ENCODE results near the gene SAMD1.

Gene SAMD1

DNA sequence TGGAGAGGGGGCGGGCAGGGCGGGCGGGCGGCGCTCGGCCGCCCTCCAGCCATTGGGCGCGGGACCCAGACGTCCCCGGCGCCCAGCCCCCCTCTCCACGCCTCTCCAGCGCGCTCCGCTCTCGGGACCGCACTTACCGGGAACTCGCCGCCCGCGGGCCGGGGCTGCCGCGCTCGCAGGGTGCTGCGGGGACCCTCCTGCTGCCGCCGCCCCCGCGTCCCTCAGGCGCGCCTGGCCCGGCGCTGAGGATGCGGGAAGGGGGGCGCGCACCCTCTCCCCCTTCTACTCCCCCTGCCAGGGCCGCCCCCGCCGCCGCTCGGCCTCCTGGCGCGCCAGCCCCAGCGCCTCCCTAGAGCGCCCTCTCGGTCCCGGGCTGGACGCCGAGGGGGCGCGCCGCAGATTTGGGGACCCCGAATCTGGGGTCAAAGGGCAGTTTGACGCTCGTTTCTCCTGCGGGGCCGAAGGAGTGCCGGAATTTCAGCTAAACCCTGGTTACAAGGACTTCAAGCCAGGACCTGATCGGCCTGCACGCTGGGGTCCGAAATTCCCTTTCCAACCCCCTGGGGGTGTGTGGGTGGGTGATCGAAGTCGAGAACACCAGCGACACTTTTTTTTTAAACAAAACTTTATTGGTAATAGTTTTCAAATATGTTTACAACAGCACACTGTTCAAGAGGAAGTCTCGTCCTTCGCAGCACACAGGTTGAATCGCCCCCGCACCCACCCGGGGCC is 696 bp upstream of the SAMD1 start:
- ATAC-seq (replicated peaks) (peak; percentile 79 to 81), DNase-seq (peak; percentile 85)
- Mint-ChIP-seq H3K9me3 (peaks cover 0 to 2% of the 10 kb centered on the region in 2 donors), H3K27ac (peak overlapping the region; percentile 98), H3K4me1 (peaks cover 12 to 22% of the 10 kb centered on the region in 2 donors), H3K27me3 (no peaks in the 10 kb centered on the region), H3K36me3 (peaks cover 25 to 35% of the 10 kb centered on the region in 2 donors), H3K4me3 (peak overlapping the region; percentile 96 to 98)

DNA sequence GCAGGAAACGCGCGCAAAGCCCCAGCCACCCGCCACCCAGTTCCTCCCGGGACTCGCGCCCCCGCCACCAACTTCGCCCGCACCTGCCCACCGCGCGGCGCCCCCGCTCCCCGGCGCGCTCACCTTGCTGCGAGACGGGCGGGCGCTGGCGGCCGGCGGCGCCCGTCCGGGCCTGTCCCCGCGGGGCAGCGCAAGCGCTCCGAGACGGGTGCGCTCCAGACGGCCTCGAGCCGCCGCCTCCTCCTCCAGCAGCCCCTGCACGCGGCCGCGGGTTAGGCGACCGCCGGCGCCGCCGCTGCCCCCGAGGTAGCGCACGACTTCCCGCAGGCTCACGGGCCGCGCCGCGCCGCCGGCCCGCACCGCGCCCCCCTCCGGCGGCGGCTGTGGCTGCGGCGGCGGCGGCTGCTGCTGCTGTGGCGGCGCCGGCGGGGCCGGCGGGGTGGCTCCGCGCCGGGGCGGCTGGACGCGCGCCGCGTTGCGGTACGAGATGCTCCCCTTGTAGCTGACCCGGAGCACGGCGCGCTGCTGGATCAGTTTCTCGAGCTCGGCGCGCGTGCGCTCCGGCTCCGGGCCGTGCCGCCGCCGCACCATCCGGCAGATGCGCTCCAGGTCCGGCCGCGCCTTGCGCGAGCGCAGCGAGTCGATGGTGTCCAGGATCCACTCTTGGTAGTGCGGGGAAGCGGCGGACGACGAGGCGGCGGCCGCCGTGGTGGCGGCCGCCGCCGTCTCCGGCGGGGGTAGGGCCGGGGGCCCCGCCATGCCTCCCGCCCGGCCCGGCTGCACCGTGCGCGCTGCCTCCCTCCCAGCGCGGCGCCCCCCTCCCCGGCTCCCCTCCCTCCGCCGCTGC is 666 bp downstream of the SAMD1 start:
- Mint-ChIP-seq H3K36me3 (peaks cover 25 to 37% of the 10 kb centered on the region in 2 donors), H3K4me3 (peak overlapping the region; percentile 84 to 98), H3K27me3 (no peaks in the 10 kb centered on the region), H3K27ac (no peak overlapping the region), H3K4me1 (peaks cover 12 to 22% of the 10 kb centered on the region in 2 donors), H3K9me3 (peaks cover 0 to 2% of the 10 kb centered on the region in 2 donors)
- DNase-seq (peak; percentile 50), ATAC-seq (replicated peaks) (peak; percentile 15 to 18)

DNA sequence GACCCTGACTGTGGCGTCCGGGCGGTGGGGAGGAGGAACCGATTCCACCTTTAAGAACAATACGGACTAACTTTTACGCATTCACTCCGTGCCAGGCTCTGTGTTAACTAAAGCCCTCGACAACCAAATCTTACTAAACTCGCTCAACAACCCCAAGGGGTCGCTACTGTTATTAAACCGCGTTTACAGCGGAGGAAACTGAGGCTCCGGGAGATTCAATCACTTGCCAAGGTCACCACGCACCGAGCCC is 1.2 kb downstream of the SAMD1 start:
- no peak for ATAC-seq (replicated peaks)
- DNase-seq, result no peak
- Mint-ChIP-seq H3K27me3 (no peaks in the 10 kb centered on the region), H3K4me1 (peaks cover 12 to 22% of the 10 kb centered on the region in 2 donors), H3K36me3 (peaks cover 21 to 33% of the 10 kb centered on the region in 2 donors), H3K27ac (no peak overlapping the region), H3K9me3 (peaks cover 0 to 2% of the 10 kb centered on the region in 2 donors), H3K4me3 (peak overlapping the region; percentile 32 to 59)

DNA sequence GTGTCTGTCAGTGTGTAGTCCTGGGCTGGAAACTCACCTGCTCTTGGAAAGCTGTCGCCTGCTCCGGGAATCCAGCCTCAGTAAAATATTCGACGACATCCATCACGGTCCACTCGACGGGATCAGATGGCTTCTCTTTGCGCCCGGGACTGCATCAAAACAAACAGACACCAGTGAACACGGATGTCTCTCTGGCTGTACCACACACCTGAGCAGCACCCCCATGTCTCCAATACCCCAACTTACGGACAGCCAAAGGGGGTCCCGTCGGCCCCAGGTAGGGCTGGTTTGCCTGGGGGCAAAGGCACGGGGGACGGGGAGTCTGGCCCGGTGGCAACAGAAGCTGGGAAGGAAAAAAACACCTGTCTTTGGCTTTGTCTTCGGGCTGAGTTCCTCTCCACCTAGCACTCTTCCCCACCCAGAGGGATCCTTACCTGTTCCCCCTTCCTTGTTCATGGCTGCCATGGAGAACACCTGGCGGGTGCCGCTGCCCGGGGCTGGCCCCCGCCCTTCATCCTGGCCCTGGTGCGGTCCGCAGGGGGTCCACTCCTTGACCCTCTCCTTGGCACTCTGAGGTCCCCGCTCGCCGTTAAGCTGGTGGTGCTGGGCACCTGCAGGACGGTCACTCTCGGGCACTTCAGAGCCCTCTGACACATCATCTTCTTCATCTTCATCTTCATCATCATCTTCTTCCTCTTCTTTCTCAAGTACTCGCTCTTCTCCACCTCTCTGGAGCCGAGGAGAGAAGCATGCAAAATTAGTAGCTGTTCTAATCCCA is 1.7 kb downstream of the SAMD1 start:
- Mint-ChIP-seq H3K9me3 (peaks cover 0 to 2% of the 10 kb centered on the region in 2 donors), H3K4me3 (peak overlapping the region; percentile 32 to 59), H3K36me3 (peaks cover 21 to 33% of the 10 kb centered on the region in 2 donors), H3K4me1 (peaks cover 12 to 22% of the 10 kb centered on the region in 2 donors), H3K27ac (no peak overlapping the region), H3K27me3 (no peaks in the 10 kb centered on the region)
- ATAC-seq (replicated peaks) (no peak), DNase-seq (no peak)

DNA sequence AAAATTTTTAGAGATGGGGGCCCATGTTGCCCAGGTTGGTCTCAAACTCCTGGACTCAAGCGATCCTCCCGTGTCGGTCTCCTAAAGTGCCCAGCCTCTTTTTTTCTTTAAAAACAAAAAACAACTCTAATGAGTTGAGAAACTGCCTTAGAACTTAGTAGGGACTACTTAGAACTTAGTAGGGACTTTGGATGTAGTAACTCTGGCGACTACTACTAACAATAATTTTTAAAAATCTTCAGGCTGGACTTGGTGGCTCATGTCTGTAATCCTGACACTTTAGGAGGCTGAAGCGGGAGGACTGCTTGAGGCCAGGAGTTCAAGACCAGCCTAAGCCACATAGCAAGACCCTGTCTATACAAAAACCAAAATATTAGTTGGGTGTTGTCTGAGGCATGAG is 4.5 kb downstream of the SAMD1 start:
- Mint-ChIP-seq H3K27ac (no peak overlapping the region), H3K4me3 (no peak overlapping the region), H3K9me3 (no peaks in the 10 kb centered on the region), H3K4me1 (peaks cover 6 to 17% of the 10 kb centered on the region in 2 donors), H3K27me3 (no peaks in the 10 kb centered on the region), H3K36me3 (peaks cover 10 to 17% of the 10 kb centered on the region in 2 donors)
- ATAC-seq (replicated peaks) (no peak), DNase-seq (no peak)

DNA sequence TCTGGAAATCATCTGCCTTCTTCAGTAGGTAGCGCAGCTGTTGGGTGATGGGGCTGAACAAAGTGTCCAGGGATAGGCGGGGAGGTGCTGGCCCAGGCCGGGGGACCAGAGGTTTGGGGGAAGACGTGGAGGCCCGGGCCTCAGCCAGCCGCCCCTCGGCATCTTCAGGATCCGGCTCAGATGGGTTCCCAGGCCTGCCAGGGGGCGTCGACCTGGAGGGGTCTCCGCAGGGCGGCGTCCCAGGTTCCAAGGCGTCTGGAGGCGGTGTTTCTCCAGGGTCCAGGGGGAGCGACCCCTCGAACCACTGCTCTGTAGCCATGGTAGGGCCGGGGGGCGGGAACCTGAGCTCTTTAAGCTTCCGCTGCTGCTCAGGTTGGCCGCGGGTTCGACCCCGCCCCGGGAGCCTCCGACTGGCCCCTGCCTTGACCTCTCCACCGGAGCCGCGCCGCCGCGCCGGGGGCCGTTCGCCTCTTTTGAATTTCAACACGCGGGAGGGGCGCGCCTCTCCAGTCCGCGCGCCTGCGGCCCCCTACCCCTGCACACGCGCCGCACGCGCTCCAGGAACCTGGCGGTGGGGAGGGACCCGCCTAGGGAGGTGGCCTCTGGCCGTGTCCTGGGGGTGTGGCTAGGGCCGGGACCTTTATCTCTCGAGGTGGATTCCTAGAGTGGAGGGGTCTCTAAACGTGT is 5.1 kb downstream of the SAMD1 start, which contains the start of gene C19orf67:
Gene C19orf67, minus strand, starts transcription at position 475 of the 687 bp plus-strand sequence. Its CDS starts 156 bp downstream, at position 319.
- Mint-ChIP-seq H3K4me3 (no peak within 1 kb of the TSS), H3K27ac (no peak within 1 kb of the TSS)

DNA sequence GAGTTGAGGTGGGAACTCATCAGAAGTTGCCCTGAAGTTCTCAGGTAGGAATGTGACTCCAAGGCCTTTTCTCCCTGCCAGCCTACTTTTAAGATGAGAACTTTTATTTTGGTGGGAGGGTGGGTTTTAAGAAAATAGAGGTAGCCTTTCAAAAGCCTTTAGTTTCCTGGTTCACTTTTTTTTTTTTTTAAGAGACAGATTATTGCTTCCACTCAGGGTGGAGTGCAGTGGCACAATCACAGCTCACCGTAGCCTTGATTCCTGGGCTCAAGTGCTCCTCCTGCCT is 7.9 kb downstream of the SAMD1 start:
- DNase-seq, result no peak
- no peaks in the 10 kb centered on the region for H3K9me3 Mint-ChIP-seq
- H3K27ac Mint-ChIP-seq, result no peak overlapping the region

More for the DNA sequence above, 5.1 kb downstream of the SAMD1 start, which contains the start of gene C19orf67:
- Mint-ChIP-seq H3K4me1 (peaks cover 6 to 17% of the 10 kb centered on the region in 2 donors), H3K36me3 (peaks cover 10 to 17% of the 10 kb centered on the region in 2 donors), H3K9me3 (no peaks in the 10 kb centered on the region), H3K27me3 (no peaks in the 10 kb centered on the region)
- DNase-seq (no peak), ATAC-seq (replicated peaks) (no peak)

DNA sequence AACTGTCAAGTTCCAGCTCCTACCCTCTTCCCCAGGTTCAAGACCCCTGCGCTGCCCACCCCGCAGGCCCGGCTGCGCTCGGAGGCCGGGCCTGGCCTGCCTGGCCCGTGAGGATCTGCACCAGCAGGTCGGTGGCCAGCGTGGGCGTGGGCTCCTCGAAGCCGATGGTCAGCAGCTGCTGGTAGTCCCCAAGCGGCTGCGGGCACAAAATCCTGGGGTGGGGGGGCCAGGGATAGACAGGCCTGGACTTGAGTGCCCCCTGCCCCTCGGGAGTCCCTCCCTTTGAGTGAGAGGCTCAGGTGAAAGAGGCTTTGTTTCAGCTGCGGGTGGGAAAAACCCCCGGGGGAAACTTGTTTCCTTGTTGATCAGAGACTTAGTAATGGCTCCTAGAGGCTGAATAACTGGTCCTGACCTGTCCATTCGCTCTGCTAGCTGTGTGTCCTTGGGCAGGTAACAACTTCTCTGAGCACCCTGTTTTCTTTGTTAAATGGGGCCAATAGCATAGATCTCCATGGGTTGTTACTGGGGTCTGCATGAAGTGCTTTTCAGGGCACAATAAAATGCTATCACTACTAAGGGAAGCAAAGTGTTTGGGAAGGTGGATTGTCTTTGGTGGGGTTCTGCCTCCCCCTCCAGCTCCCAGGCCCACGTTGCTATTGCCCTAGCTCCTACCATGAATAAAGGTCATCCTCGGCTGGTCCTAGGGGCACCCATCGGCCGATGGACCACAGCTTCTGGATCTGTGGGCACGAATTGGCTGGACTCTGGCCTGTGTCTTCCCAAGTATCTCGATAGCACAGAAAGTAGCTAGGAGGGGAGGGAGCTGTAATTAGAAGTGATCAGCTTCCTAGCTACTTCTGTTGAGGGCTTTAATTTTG is 8.5 kb downstream of the SAMD1 start:
- Mint-ChIP-seq H3K4me1 (peaks cover 2 to 11% of the 10 kb centered on the region in 2 donors), H3K9me3 (no peaks in the 10 kb centered on the region), H3K36me3 (peaks cover 0 to 3% of the 10 kb centered on the region in 2 donors), H3K27me3 (no peaks in the 10 kb centered on the region), H3K4me3 (peak overlapping the region; percentile 95 to 99), H3K27ac (peak overlapping the region; percentile 97)
- ATAC-seq (replicated peaks) (peak; percentile 12 to 51), DNase-seq (peak; percentile 44)

More for the DNA sequence above, 7.9 kb downstream of the SAMD1 start:
- Mint-ChIP-seq H3K4me3 (no peak overlapping the region), H3K27me3 (no peaks in the 10 kb centered on the region), H3K4me1 (peaks cover 2 to 11% of the 10 kb centered on the region in 2 donors), H3K36me3 (peaks cover 0 to 3% of the 10 kb centered on the region in 2 donors)
- no peak for ATAC-seq (replicated peaks)

DNA sequence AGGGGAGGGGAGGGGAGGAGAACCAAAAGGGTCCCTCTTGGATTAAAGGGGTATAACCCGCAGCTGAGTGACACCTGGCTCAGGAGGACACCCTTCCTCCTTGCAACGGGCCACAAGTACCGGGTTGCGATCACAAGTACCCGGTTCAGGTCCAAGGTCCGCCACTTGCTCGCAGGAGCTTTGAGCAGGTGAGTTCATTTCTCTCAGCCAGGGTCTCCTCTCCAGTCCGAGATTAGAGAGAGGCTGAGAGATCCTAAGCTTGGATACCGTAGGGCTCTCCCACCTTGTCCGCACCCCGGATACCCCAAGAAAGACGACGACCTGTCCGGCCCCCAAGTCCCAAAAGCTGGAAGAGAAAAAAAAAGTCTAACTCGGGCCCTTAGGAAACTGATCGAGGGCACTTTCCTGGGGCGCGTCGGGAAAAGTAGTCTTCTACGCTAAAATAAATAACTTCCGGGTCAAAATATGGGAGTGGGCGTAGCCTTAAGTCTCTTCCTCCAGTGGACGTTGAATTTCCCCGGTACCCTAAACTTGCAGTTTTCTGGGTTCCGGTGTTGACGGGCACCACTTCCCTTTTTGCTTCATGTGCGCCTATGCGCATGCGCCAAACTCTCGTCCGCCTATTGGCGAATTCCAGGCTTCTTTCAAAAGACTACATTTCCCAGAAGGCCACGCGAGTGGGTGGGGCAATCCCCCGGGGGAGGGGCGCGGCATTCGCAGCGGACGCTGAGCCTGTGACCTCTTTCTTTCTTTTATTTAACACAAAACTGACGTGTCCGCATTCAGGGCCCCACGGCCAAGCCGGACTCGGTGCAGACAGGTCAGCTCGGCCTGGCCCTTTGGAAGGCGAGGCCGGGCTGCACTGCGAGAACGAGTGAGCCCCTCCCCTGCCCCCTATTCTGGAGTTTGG is 9.4 kb downstream of the SAMD1 start:
- Mint-ChIP-seq H3K4me3 (peak overlapping the region; percentile 95 to 99), H3K9me3 (no peaks in the 10 kb centered on the region), H3K4me1 (peaks cover 2 to 11% of the 10 kb centered on the region in 2 donors), H3K36me3 (peaks cover 0 to 3% of the 10 kb centered on the region in 2 donors), H3K27me3 (no peaks in the 10 kb centered on the region), H3K27ac (peak overlapping the region; percentile 97)
- ATAC-seq (replicated peaks) (peak; percentile 91 to 95), DNase-seq (peak; percentile 98)

DNA sequence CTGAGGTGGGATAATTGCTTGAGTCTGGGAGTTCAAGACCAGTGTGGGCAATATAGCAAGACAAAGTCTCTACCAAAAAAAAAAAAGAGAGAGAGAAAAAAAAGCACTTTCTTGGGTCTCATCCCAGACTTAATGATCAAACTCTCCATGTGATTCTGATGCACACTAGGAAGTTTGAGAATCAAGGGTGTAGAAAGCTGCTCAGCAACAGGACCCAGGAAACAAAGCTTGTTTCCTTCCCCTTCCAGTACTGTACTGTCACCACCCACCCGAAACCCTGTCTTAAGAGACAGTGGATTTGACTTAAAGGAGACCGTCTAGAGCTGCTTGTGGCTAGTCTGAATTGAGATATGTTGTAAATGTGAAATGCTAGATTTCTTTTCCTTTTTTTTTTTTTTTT is 12.1 kb downstream of the SAMD1 start:
- Mint-ChIP-seq H3K27ac (no peak overlapping the region), H3K4me1 (peaks cover 13 to 29% of the 10 kb centered on the region in 2 donors), H3K36me3 (no peaks in the 10 kb centered on the region), H3K4me3 (no peak overlapping the region), H3K27me3 (peaks cover 3 to 7% of the 10 kb centered on the region in 2 donors), H3K9me3 (no peaks in the 10 kb centered on the region)
- ATAC-seq (replicated peaks) (no peak), DNase-seq (no peak)

DNA sequence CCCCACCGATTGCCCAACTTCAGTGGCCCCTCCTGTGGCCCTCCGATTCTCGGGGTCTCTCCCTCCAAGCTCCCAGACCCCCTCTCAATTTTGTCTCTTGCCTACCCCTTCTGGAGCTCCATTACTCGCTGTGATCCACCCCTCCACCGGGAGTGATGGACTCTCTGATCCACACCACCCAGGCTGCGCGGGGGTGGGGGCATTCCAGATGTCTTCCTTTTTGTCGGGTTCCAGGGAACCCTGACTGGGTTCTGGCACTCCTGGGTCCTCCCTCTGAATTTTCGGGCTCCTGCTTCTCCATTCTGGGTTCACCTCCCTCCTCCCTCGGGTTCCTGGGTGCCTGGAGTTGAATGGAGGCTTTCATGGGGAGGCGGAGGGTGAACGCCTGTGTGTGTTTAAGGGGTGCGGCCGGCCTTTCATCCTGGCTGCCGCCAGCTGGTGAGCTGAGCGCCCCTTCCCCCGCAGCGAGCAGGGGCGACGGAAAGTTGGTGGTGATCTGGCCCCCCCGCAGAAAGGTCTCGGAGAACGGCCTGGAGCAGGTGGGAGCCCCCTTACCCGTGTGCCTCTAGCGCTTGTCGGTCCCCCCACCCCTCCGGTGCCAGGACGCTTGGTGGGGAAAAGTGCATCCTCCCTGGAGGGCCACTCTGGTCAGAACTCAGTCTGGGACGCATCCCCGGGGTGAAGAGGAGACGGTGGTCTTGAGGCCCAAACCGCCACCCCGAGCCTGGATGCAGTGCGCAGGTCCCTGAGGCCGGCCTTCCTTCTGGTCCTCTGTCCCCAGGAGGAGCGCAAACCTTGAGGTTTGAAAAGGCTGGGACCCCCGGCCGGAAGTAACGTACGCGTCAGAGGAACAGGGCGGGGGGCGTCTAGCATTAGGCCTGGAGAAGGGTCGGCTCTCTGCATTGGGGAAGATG is 16.4 kb downstream of the SAMD1 start:
- DNase-seq (peak; percentile 26), ATAC-seq (replicated peaks) (peak; percentile 4 to 6)
- Mint-ChIP-seq H3K36me3 (no peaks in the 10 kb centered on the region), H3K27me3 (peaks cover 3 to 7% of the 10 kb centered on the region in 2 donors), H3K4me3 (peak overlapping the region; percentile 86 to 88), H3K27ac (peak overlapping the region; percentile 63), H3K4me1 (peaks cover 12 to 24% of the 10 kb centered on the region in 2 donors), H3K9me3 (no peaks in the 10 kb centered on the region)

Measured in stimulated activated naive B cell treated with anti-CD40 and anti-IgM and Interleukin-4, amounts not matched to agents 10 μg/mL and 1 μg/mL and 100 μg/mL, for 72 hours (primary cell).